Hepatocyte (in vitro differentiated cells): ENCODE measurements around the gene TRIM22. TPM values are rescaled to one million over a fixed set of nuclear protein-coding genes. Genes with fewer than 3 reads are reported as not detected.

Experiments used
- DNase-seq: peaks from one replicate; pipeline ENCODE4 v3.0.0-alpha.2; 2016; ENCODE audit warnings: low spot score
- H2AFZ ChIP-seq: fragments of 200-600 bp; sonication (generic); 2 replicates; pipeline ENCODE4 v1.6.0; 2016; ENCODE audit warnings: antibody characterized with exemption, mild to moderate bottlenecking
- H3K27ac ChIP-seq: fragments of 200-600 bp; sonication (generic); 2 replicates; pipeline ENCODE4 v1.5.1; 2016; ENCODE audit warnings: mild to moderate bottlenecking
- H3K27me3 ChIP-seq: fragments of 200-600 bp; sonication (generic); 2 replicates; pipeline ENCODE4 v1.6.1; 2016
- H3K36me3 ChIP-seq: fragments of 200-600 bp; sonication (generic); replicated peaks from 2 replicates; pipeline ENCODE4 v1.5.1; 2016; ENCODE audit warnings: low read depth; ENCODE audit not compliant: insufficient read depth
- H3K4me1 ChIP-seq: fragments of 200-600 bp; sonication (generic); 2 replicates; pipeline ENCODE4 v1.5.1; 2016; ENCODE audit warnings: mild to moderate bottlenecking, moderate library complexity; ENCODE audit not compliant: insufficient read depth
- H3K4me2 ChIP-seq: fragments of 200-600 bp; sonication (generic); 2 replicates; pipeline ENCODE4 v1.6.0; 2016
- H3K4me3 ChIP-seq: fragments of 200-600 bp; sonication (generic); 2 replicates; pipeline ENCODE4 v1.5.1; 2016; ENCODE audit warnings: mild to moderate bottlenecking
- H3K79me2 ChIP-seq: fragments of 200-600 bp; sonication (generic); 2 replicates; pipeline ENCODE4 v1.6.0; 2017; ENCODE audit warnings: mild to moderate bottlenecking
- H3K9me2 ChIP-seq: fragments of 200-600 bp; sonication (generic); replicated peaks from 2 replicates; pipeline ENCODE4 v1.6.0; 2017; ENCODE audit warnings: mild to moderate bottlenecking; ENCODE audit not compliant: insufficient read depth
- H3K9me3 ChIP-seq: fragments of 200-600 bp; sonication (generic); 2 replicates; pipeline ENCODE4 v1.5.1; 2016; ENCODE audit warnings: low read depth, mild to moderate bottlenecking
- H4K20me1 ChIP-seq: fragments of 200-600 bp; sonication (generic); 2 replicates; pipeline ENCODE4 v1.6.0; 2016; ENCODE audit warnings: mild to moderate bottlenecking; ENCODE audit not compliant: insufficient read depth, poor library complexity, severe bottlenecking
- CTCF ChIP-seq: fragments of 200-600 bp; sonication (generic); IDR thresholded peaks from 2 replicates; pipeline ENCODE4 v1.5.1; 2016; ENCODE audit warnings: antibody characterized with exemption, mild to moderate bottlenecking; ENCODE audit not compliant: poor library complexity
- EZH2 ChIP-seq: fragments of 200-600 bp; sonication (generic); IDR thresholded peaks from 2 replicates; pipeline ENCODE4 v1.6.1; 2016; ENCODE audit warnings: antibody characterized with exemption, mild to moderate bottlenecking, borderline replicate concordance
- EZH2phosphoT487 ChIP-seq: fragments of 200-600 bp; sonication (generic); IDR thresholded peaks from one replicate; pipeline ENCODE4 v1.6.1; 2018; ENCODE audit warnings: antibody characterized with exemption, mild to moderate bottlenecking, low read depth, moderate library complexity; ENCODE audit not compliant: unreplicated experiment, severe bottlenecking
- WGBS: methylation state at CpG from one replicate; pipeline ENCODE4 v1.1.6; 2016; ENCODE audit warnings: low lambda C conversion rate; ENCODE audit errors: missing lambda C conversion rate; 5-methylcytosine and 5-hydroxymethylcytosine counted together
- polyA plus RNA-seq: library from polyadenylated mRNA; unstranded; fragments of >200 nt; fragmentation: Nextera tagmentation; extraction: Ambion mirVana; gene quantifications from 2 replicates; pipeline ENCODE4 v1.2.1, GENCODE V29; 2016
- total RNA-seq: library from RNA; depleted of rRNA; stranded (reverse); fragments of >200 nt; gene quantifications from 2 replicates; pipeline ENCODE4 v1.2.3, GENCODE V29; 2014

TRIM22 gene
- total and polyA plus RNA-seq, 2 experiments from 2014 or later = 9.3 to 15.4 TPM

- H3K27ac ChIP-seq = no peak overlapping the region
- no peak overlapping the region for H2AFZ ChIP-seq
- no peak overlapping the region for H3K4me2 ChIP-seq
- no peaks in the 10 kb centered on the region for H3K4me1 ChIP-seq
- H3K9me2 ChIP-seq = no peaks in the 10 kb centered on the region
- TF ChIP-seq EZH2phosphoT487 = no peak
- no peak for TF ChIP-seq CTCF
- no peak for TF ChIP-seq EZH2
- H3K27me3 ChIP-seq = no peaks in the 10 kb centered on the region
- H4K20me1 ChIP-seq = no peaks in the 10 kb centered on the region
- DNase-seq = no peak
- no peaks in the 10 kb centered on the region for H3K36me3 ChIP-seq
- no peaks in the 10 kb centered on the region for H3K79me2 ChIP-seq
- H3K4me3 ChIP-seq = no peak overlapping the region
- 95% methylated on average over 7 of the region's 7 CpGs for WGBS
- H3K9me3 ChIP-seq = no peaks in the 10 kb centered on the region
Measured at GRCh38 chr11:5698281-5698680, 8.7 kb downstream of the TRIM22 start.

GRCh38 chr11:5700421-5701054 lies 10.9 kb downstream of the TRIM22 start:
- H3K4me3 ChIP-seq = no peak overlapping the region
- no peak overlapping the region for H2AFZ ChIP-seq
- no peaks in the 10 kb centered on the region for H3K79me2 ChIP-seq
- no peaks in the 10 kb centered on the region for H3K9me3 ChIP-seq
- no peaks in the 10 kb centered on the region for H3K36me3 ChIP-seq
- H4K20me1 ChIP-seq = no peaks in the 10 kb centered on the region
- no peaks in the 10 kb centered on the region for H3K4me1 ChIP-seq
- H3K27ac ChIP-seq = no peak overlapping the region
- 92% methylated on average over 9 of the region's 10 CpGs for WGBS
- DNase-seq = no peak
- H3K27me3 ChIP-seq = no peaks in the 10 kb centered on the region
- H3K9me2 ChIP-seq = no peaks in the 10 kb centered on the region
- TF ChIP-seq CTCF (no peak), EZH2phosphoT487 (no peak)
- no peak overlapping the region for H3K4me2 ChIP-seq

- no peaks in the 10 kb centered on the region for H3K9me3 ChIP-seq
- H3K4me3 ChIP-seq = no peak overlapping the region
- 56% methylated on average over 3 of the region's 3 CpGs for WGBS
- DNase-seq = no peak
- H3K36me3 ChIP-seq = no peaks in the 10 kb centered on the region
- H3K4me2 ChIP-seq = no peak overlapping the region
- H3K79me2 ChIP-seq = no peaks in the 10 kb centered on the region
- H3K27ac ChIP-seq = no peak overlapping the region
- H4K20me1 ChIP-seq = no peaks in the 10 kb centered on the region
- TF ChIP-seq EZH2phosphoT487 (no peak), CTCF (no peak), EZH2 (no peak)
- H2AFZ ChIP-seq = no peak overlapping the region
- no peaks in the 10 kb centered on the region for H3K27me3 ChIP-seq
- no peaks in the 10 kb centered on the region for H3K4me1 ChIP-seq
- H3K9me2 ChIP-seq = no peaks in the 10 kb centered on the region
Measured at GRCh38 chr11:5701055-5701577, 11.5 kb downstream of the TRIM22 start.
